Measurements from ENCODE around the gene RFLNA. TPM values are rescaled to one million over a fixed set of nuclear protein-coding genes. Genes with fewer than 3 reads are reported as not detected.

RFLNA gene
- total and polyA plus RNA-seq, 2 of the 4 experiments (the other 2 are of a cell fraction): not detected

DNA sequence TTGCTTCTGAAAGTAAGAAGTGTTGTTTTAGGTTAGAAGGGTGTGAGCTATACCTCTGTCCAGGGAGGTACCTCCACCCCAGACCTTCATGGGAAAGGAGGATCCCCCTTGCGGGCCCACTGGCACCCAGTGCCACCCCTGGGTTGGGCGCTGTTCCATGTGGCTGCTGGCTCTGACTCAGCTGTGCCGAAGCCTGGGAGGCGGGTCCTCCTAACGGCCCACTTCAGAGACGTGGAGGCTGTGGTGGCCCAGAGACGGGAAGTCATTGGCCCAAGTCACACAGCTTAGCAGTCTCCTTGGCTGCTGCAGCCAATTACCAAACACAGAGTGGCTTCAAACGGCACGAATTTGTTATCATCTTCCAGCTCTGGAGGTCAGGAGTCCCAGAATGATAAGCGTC lies 10.2 kb downstream of the RFLNA start:
- Histone ChIP-seq H3K18ac (ENCODE audit: low read depth, low read length) (no peak overlapping the region), H3K14ac (replicated peaks; ENCODE audit: low read depth, low read length) (no peak overlapping the region), H4K91ac (ENCODE audit: insufficient read depth, low read depth, low read length) (no peak overlapping the region), H3K4me1 (ENCODE audit: control insufficient read depth, insufficient read depth, low read length) (no peaks in the 10 kb centered on the region), H4K8ac (ENCODE audit: low read depth in 2 of 2, low read length in 2 of 2) (no peak overlapping the region), H3K4ac (ENCODE audit: low read depth, low read length) (no peak overlapping the region), H3K27me3 (ENCODE audit: control insufficient read depth, insufficient read depth, low read length) (peaks cover 46% of the 10 kb centered on the region), H3K9me3 (ENCODE audit: control insufficient read depth, insufficient read depth, low read length) (peaks cover 2% of the 10 kb centered on the region), H2BK120ac (ENCODE audit: low read depth, low read length) (no peak overlapping the region), H4K20me1 (ENCODE audit: insufficient read depth, low read length) (no peaks in the 10 kb centered on the region), H3K4me2 (ENCODE audit: low read depth, low read length) (no peak overlapping the region), H3K4me3 (ENCODE audit: insufficient read depth, low read depth, low read length) (no peak overlapping the region), H3K36me3 (ENCODE audit: control insufficient read depth, insufficient read depth, low read length) (no peaks in the 10 kb centered on the region), H3K9ac (ENCODE audit: low read depth, low read length) (no peak overlapping the region), H3K9me1 (ENCODE audit: insufficient read depth, low read length) (no peaks in the 10 kb centered on the region), H2AFZ (replicated peaks; ENCODE audit: low read length, poor library complexity) (no peak overlapping the region), H3K27ac (ENCODE audit: insufficient read depth, low read length) (no peak overlapping the region), H2BK15ac (ENCODE audit: low read depth, low read length) (no peak overlapping the region), H4K5ac (ENCODE audit: low read depth, low read length) (no peak overlapping the region), H2AK9ac (replicated peaks; ENCODE audit: low read depth, low read length, poor library complexity) (no peak overlapping the region), H2BK5ac (ENCODE audit: low read depth, low read length, poor library complexity, severe bottlenecking) (no peak overlapping the region), H2BK20ac (ENCODE audit: low read depth, low read length) (no peak overlapping the region), H3K23ac (ENCODE audit: low read depth, low read length) (no peak overlapping the region), H2AK5ac (ENCODE audit: low read depth, low read length) (no peak overlapping the region), H3K56ac (ENCODE audit: extremely low read depth, insufficient read depth, low read length) (no peak overlapping the region), H3K79me1 (ENCODE audit: low read depth in 1 of 2, low read length in 2 of 2) (no peaks in the 10 kb centered on the region)
- DNase-seq (no peak), ATAC-seq (ENCODE audit: low read depth) (no peak)
- POLR2A ChIA-PET (ENCODE audit: unreplicated experiment): no interaction called here
- BruUV-seq (replicated peaks): no TSS peak
- TF ChIP-seq MXI1 (IDR thresholded peaks at IDR 0.05; ENCODE audit: borderline replicate concordance, low read depth, low read length): no peak
- TF ChIP-seq, protein P1, sequence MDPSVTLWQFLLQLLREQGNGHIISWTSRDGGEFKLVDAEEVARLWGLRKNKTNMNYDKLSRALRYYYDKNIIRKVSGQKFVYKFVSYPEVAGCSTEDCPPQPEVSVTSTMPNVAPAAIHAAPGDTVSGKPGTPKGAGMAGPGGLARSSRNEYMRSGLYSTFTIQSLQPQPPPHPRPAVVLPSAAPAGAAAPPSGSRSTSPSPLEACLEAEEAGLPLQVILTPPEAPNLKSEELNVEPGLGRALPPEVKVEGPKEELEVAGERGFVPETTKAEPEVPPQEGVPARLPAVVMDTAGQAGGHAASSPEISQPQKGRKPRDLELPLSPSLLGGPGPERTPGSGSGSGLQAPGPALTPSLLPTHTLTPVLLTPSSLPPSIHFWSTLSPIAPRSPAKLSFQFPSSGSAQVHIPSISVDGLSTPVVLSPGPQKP (IDR thresholded peaks at IDR 0.05; ENCODE audit: borderline replicate concordance, low read depth, low read length): no peak
- no peak for TF ChIP-seq POLR2A (IDR thresholded peaks at IDR 0.05; ENCODE audit: low read depth, low read length)
- no peak for TF ChIP-seq BHLHE40 (IDR thresholded peaks at IDR 0.05; ENCODE audit: low read depth, low read length)
- TF ChIP-seq, protein P2, sequence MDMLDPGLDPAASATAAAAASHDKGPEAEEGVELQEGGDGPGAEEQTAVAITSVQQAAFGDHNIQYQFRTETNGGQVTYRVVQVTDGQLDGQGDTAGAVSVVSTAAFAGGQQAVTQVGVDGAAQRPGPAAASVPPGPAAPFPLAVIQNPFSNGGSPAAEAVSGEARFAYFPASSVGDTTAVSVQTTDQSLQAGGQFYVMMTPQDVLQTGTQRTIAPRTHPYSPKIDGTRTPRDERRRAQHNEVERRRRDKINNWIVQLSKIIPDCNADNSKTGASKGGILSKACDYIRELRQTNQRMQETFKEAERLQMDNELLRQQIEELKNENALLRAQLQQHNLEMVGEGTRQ (IDR thresholded peaks at IDR 0.05; ENCODE audit: low read depth, low read length): no peak
- no peak for TF ChIP-seq RCOR1 (IDR thresholded peaks at IDR 0.05; ENCODE audit: insufficient replicate concordance, low read length)
- no peak for TF ChIP-seq RAD21 (IDR thresholded peaks at IDR 0.05; ENCODE audit: low read length)
- no peak for TF ChIP-seq RFX5 (IDR thresholded peaks at IDR 0.05; ENCODE audit: low read depth, low read length)
- no peak for TF ChIP-seq MAFK (IDR thresholded peaks at IDR 0.05; ENCODE audit: low read depth, low read length)
- TF ChIP-seq, protein P3, sequence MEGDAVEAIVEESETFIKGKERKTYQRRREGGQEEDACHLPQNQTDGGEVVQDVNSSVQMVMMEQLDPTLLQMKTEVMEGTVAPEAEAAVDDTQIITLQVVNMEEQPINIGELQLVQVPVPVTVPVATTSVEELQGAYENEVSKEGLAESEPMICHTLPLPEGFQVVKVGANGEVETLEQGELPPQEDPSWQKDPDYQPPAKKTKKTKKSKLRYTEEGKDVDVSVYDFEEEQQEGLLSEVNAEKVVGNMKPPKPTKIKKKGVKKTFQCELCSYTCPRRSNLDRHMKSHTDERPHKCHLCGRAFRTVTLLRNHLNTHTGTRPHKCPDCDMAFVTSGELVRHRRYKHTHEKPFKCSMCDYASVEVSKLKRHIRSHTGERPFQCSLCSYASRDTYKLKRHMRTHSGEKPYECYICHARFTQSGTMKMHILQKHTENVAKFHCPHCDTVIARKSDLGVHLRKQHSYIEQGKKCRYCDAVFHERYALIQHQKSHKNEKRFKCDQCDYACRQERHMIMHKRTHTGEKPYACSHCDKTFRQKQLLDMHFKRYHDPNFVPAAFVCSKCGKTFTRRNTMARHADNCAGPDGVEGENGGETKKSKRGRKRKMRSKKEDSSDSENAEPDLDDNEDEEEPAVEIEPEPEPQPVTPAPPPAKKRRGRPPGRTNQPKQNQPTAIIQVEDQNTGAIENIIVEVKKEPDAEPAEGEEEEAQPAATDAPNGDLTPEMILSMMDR (conservative IDR thresholded peaks at IDR 0.05; ENCODE audit: low read depth, low read length): no peak
- no peak for TF ChIP-seq NFE2L2 (IDR thresholded peaks at IDR 0.05; ENCODE audit: low read depth, low read length)
- TF ChIP-seq CEBPB (IDR thresholded peaks at IDR 0.05; ENCODE audit: low read depth, low read length): no peak
- no peak for TF ChIP-seq SMC3 (IDR thresholded peaks at IDR 0.05; ENCODE audit: low read depth, low read length)
- no peak for TF ChIP-seq CHD1 (IDR thresholded peaks at IDR 0.05; ENCODE audit: low read depth, low read length)
- TF ChIP-seq MAZ (IDR thresholded peaks at IDR 0.05; ENCODE audit: borderline replicate concordance, low read depth, low read length): no peak
- TF ChIP-seq FOS (IDR thresholded peaks at IDR 0.05; ENCODE audit: low read depth, low read length): no peak
- in situ Hi-C loops (cut with MboI; ENCODE audit: low sequenced_read_pairs): no loop called here
- intact Hi-C loops (cut with micrococcal nuclease): no loop called here
- WGBS, 2 experiments (ENCODE audit: extremely low coverage in 2 of 2, insufficient read length in 1 of 2): 69% methylated on average over 8 of the region's 10 CpGs; no CpG with 5 or more reads in 1 of the 2 experiments
- CTCF ChIA-PET: no interaction called here
- dilution Hi-C loops (cut with HindIII; ENCODE audit: low sequenced_read_pairs, unreplicated experiment): no loop called here

All from IMR-90 (cell line).